HepG2 (cell line): Measurements from ENCODE around the gene NTMT1. TPM values are rescaled to one million over a fixed set of nuclear protein-coding genes. Genes with fewer than 3 reads are reported as not detected.
A peak's percentile ranks its signal among the peaks of the same experiment; 100 is the strongest.

Experiments used
- CCAR2 ChIP-seq: fragments of 200-400 bp; formaldehyde crosslinking; optimal IDR thresholded peaks from 2 replicates; pipeline ENCODE3; 2018; ENCODE audit warnings: low read depth, mild to moderate bottlenecking, low read length, moderate library complexity
- ELF3 ChIP-seq: IDR thresholded peaks from 2 replicates; pipeline ENCODE4 v1.6.1; 2016; ENCODE audit warnings: missing genetic modification reagents, missing compliant biosample characterization
- HDAC6 ChIP-seq: fragments of 200-600 bp; sonication (generic); IDR thresholded peaks from 2 replicates; pipeline ENCODE4 v1.7.0; 2017; ENCODE audit warnings: mild to moderate bottlenecking, antibody characterized with exemption, low read length, low read depth
- HMG20B ChIP-seq: conservative IDR thresholded peaks from 2 replicates; pipeline ENCODE4 v1.6.1; 2016; ENCODE audit warnings: missing genetic modification reagents, missing compliant biosample characterization
- KDM2A ChIP-seq: sonication (generic); formaldehyde crosslinking; IDR thresholded peaks from 2 replicates; pipeline ENCODE4 v1.4.0; 2020; ENCODE audit warnings: low read depth, missing genetic modification reagents, borderline replicate concordance
- MED1 ChIP-seq: sonication (generic); formaldehyde crosslinking; IDR thresholded peaks from 2 replicates; pipeline ENCODE4 v1.4.0; 2020; ENCODE audit warnings: missing genetic modification reagents
- MEIS1 ChIP-seq: sonication (generic); formaldehyde crosslinking; IDR thresholded peaks from 2 replicates; pipeline ENCODE4 v1.9.0; 2021; ENCODE audit warnings: mild to moderate bottlenecking, missing genetic modification reagents, moderate library complexity, borderline replicate concordance
- MTF1 ChIP-seq: sonication (generic); formaldehyde crosslinking; IDR thresholded peaks from 2 replicates; pipeline ENCODE4 v1.5.0; 2020; ENCODE audit warnings: missing genetic modification reagents
- POGZ ChIP-seq: sonication (generic); formaldehyde crosslinking; IDR thresholded peaks from 2 replicates; pipeline ENCODE4 v1.4.0; 2020; ENCODE audit warnings: mild to moderate bottlenecking, missing genetic modification reagents
- PRDM10 ChIP-seq: sonication (generic); formaldehyde crosslinking; IDR thresholded peaks from 2 replicates; pipeline ENCODE4 v1.4.0; 2020; ENCODE audit warnings: low read depth, missing genetic modification reagents
- RFX5 ChIP-seq: IDR thresholded peaks from 2 replicates; pipeline ENCODE4 v1.6.1; 2011; ENCODE audit warnings: low read depth, low read length, improper control_type of control experiment
- RORA ChIP-seq: sonication (generic); formaldehyde crosslinking; IDR thresholded peaks from 2 replicates; pipeline ENCODE4 v1.5.0; 2020; ENCODE audit warnings: mild to moderate bottlenecking, missing genetic modification reagents, moderate library complexity
- SOX5 ChIP-seq: IDR thresholded peaks from 2 replicates; pipeline ENCODE4 v1.6.1; 2016; ENCODE audit warnings: borderline replicate concordance
- SP5 ChIP-seq: IDR thresholded peaks from 2 replicates; pipeline ENCODE4 v1.6.1; 2016; ENCODE audit warnings: low read depth, borderline replicate concordance
- ZBTB21 ChIP-seq: sonication (generic); formaldehyde crosslinking; IDR thresholded peaks from 2 replicates; pipeline ENCODE4 v1.4.0; 2020; ENCODE audit warnings: missing genetic modification reagents
- ZFP36 ChIP-seq: fragments of 150-350 bp; IDR thresholded peaks from 2 replicates; pipeline ENCODE4 v1.6.1; 2018; ENCODE audit warnings: borderline replicate concordance, low read length, low read depth; ENCODE audit not compliant: partially characterized antibody
- ZNF12 ChIP-seq: sonication (generic); formaldehyde crosslinking; IDR thresholded peaks from 2 replicates; pipeline ENCODE4 v1.5.0; 2020; ENCODE audit warnings: missing genetic modification reagents
- ZNF264 ChIP-seq: sonication (generic); formaldehyde crosslinking; IDR thresholded peaks from 2 replicates; pipeline ENCODE4 v1.4.0; 2020; ENCODE audit warnings: missing genetic modification reagents
- ZNF275 ChIP-seq: sonication (generic); formaldehyde crosslinking; IDR thresholded peaks from 2 replicates; pipeline ENCODE4 v1.8.0; 2022; ENCODE audit warnings: missing genetic modification reagents, mild to moderate bottlenecking, inconsistent platforms, borderline replicate concordance
- ZNF609 ChIP-seq: sonication (generic); formaldehyde crosslinking; IDR thresholded peaks from 2 replicates; pipeline ENCODE4 v1.4.0; 2020; ENCODE audit warnings: mild to moderate bottlenecking, missing genetic modification reagents, borderline replicate concordance
- polyA plus RNA-seq, 8 experiments: library from polyadenylated mRNA; depleted of rRNA in 3 of 8; stranded (reverse) in 7 of 8; unstranded in 1 of 8; fragments of >200 nt; fragmentation: Illumina TruSeq in 4 of 8; extraction: Trizol in 4 of 8; gene quantifications; 2 replicates each; pipeline versions ENCODE4 v1.2.1 to v1.2.3, GENCODE V29; 2011 to 2016; ENCODE audit warnings: low read depth in 4 of 8, missing spikeins in 1 of 8, mixed read lengths in 1 of 8; ENCODE audit not compliant: insufficient read depth in 1 of 8
- total RNA-seq, 5 experiments: library from RNA; depleted of rRNA; stranded (reverse); fragments of >200 nt; fragmentation: Illumina TruSeq; extraction: Trizol; gene quantifications; 2 replicates each; pipeline ENCODE4 v1.2.3, GENCODE V29; 2016; ENCODE audit warnings: low read depth in 1 of 5
- TF ChIP-seq, protein P1 (sequence below): sonication (generic); formaldehyde crosslinking; IDR thresholded peaks from 2 replicates; pipeline ENCODE4 v1.5.1; 2020; ENCODE audit warnings: mild to moderate bottlenecking, moderate library complexity, missing genetic modification reagents

NTMT1 gene
- total and polyA plus RNA-seq, 2 of the 13 experiments (the other 11 are each of a cell fraction or from before 2014, with no cell fraction given) = 49.1 to 53.8 TPM

- no peak for TF ChIP-seq SP5 (CRISPR knock-in tag)
- no peak for TF ChIP-seq ZFP36
- no peak for TF ChIP-seq CCAR2
- no peak for TF ChIP-seq KDM2A (CRISPR knock-in tag)
- TF ChIP-seq RFX5 = no peak
- TF ChIP-seq ZNF12 (CRISPR knock-in tag) = no peak
- TF ChIP-seq ZNF609 (CRISPR knock-in tag) = no peak
- no peak for TF ChIP-seq MED1 (CRISPR knock-in tag)
- TF ChIP-seq, protein P1, sequence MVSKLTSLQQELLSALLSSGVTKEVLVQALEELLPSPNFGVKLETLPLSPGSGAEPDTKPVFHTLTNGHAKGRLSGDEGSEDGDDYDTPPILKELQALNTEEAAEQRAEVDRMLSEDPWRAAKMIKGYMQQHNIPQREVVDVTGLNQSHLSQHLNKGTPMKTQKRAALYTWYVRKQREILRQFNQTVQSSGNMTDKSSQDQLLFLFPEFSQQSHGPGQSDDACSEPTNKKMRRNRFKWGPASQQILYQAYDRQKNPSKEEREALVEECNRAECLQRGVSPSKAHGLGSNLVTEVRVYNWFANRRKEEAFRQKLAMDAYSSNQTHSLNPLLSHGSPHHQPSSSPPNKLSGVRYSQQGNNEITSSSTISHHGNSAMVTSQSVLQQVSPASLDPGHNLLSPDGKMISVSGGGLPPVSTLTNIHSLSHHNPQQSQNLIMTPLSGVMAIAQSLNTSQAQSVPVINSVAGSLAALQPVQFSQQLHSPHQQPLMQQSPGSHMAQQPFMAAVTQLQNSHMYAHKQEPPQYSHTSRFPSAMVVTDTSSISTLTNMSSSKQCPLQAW (CRISPR knock-in tag) = no peak
- TF ChIP-seq HDAC6 = no peak
- no peak for TF ChIP-seq HMG20B (CRISPR knock-in tag)
- TF ChIP-seq RORA (CRISPR knock-in tag) = no peak
- no peak for TF ChIP-seq POGZ (CRISPR knock-in tag)
- no peak for TF ChIP-seq ZNF264 (CRISPR knock-in tag)
- TF ChIP-seq ZBTB21 (CRISPR knock-in tag) = peak; percentile 67; the same call in 1 of the 2 replicates
- no peak for TF ChIP-seq ZNF275 (CRISPR knock-in tag)
- peak; percentile 8; the same call in 1 of the 2 replicates for TF ChIP-seq SOX5 (CRISPR knock-in tag)
- TF ChIP-seq PRDM10 (CRISPR knock-in tag) = no peak
- no peak for TF ChIP-seq MEIS1 (CRISPR knock-in tag)
- TF ChIP-seq ELF3 (CRISPR knock-in tag) = peak; percentile 66
- no peak for TF ChIP-seq MTF1 (CRISPR knock-in tag)
Observed at GRCh38 chr9:129624947-129625346, 1.0 kb upstream of the NTMT1 start (continued).
